ENCODE results near the gene PLEKHH3. TPM values are rescaled to one million over a fixed set of nuclear protein-coding genes. Genes with fewer than 3 reads are reported as not detected.
"Not testable (repeated sequence)": the region's sequence is repeated elsewhere in the genome, so short reads cannot be mapped to it uniquely, and the experiment has no call there.

Gene PLEKHH3
- total RNA-seq, 1 experiment from 2014 or later = 11.9 TPM

DNA sequence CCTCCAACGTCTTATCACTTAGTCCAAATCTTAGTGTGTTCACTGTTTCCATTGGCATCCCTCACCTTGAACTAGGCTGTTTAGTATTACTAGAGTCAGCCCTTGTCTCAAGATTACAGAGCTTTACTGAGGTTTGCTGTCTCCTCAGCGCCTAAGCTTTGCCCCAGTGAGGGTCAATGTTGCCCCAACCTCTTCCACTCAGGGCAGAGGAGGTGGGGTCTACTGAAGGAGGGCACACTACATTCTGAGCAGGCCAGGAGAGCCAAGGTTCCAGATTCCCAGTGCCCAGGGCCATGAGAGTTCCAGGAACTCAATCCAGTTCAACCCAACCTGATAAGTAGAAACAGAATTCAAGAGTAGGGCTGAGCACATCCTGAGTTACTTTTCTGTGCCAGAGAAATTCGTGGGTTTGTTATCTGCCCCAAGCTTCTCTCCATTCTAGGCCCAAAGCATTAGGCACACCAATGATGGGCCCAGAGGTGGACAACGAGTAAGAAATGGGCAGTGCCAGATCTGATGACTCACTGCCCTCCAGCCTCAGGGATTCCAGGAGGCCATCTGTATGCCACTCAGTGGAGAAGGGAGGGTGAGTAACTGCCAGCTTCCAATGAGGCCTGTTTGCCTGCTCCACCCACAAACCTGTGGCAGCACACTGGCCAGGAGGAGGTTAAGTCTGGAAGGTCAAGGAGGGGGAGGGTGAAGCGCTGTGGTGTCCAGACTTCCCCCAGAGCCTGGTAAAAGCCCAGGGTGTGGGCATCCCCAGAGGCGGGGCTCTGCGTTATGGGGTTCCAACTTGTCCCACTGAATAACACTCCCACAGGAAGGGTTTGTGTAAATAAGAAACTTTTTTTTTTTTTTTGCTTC, 9.5 kb downstream of the PLEKHH3 start:
- Histone ChIP-seq H3K9me3 (ENCODE audit: low read depth, low read length, poor library complexity, severe bottlenecking) (no peaks in the 10 kb centered on the region), H3K4me3 (ENCODE audit: low read depth, low read length, poor library complexity, severe bottlenecking) (no peak overlapping the region), H3K27me3 (replicated peaks; ENCODE audit: insufficient read depth, low read depth, low read length, poor library complexity) (no peaks in the 10 kb centered on the region), H3K27ac (ENCODE audit: low read depth, low read length, poor library complexity, severe bottlenecking) (no peak overlapping the region), H3K4me1 (ENCODE audit: insufficient read depth, low read length, poor library complexity, severe bottlenecking) (no peaks in the 10 kb centered on the region), H3K36me3 (ENCODE audit: insufficient read depth, low read length, poor library complexity, severe bottlenecking) (peaks cover 9% of the 10 kb centered on the region)
- TF ChIP-seq, protein P1, sequence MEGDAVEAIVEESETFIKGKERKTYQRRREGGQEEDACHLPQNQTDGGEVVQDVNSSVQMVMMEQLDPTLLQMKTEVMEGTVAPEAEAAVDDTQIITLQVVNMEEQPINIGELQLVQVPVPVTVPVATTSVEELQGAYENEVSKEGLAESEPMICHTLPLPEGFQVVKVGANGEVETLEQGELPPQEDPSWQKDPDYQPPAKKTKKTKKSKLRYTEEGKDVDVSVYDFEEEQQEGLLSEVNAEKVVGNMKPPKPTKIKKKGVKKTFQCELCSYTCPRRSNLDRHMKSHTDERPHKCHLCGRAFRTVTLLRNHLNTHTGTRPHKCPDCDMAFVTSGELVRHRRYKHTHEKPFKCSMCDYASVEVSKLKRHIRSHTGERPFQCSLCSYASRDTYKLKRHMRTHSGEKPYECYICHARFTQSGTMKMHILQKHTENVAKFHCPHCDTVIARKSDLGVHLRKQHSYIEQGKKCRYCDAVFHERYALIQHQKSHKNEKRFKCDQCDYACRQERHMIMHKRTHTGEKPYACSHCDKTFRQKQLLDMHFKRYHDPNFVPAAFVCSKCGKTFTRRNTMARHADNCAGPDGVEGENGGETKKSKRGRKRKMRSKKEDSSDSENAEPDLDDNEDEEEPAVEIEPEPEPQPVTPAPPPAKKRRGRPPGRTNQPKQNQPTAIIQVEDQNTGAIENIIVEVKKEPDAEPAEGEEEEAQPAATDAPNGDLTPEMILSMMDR (conservative IDR thresholded peaks at IDR 0.05; ENCODE audit: low read depth, low read length) = no peak
- no peak for TF ChIP-seq EZH2 (IDR thresholded peaks at IDR 0.05; ENCODE audit: borderline replicate concordance, low read depth, low read length, poor library complexity, severe bottlenecking)
- CTCF ChIA-PET = no interaction called here
- POLR2A ChIA-PET (ENCODE audit: low non-redundant PET) = interaction anchor here (0.6 kb wide), 1 partner anchor 16 kb away, joined by 13 read pairs; no protein-coding TSS in a partner anchor
- no peak for DNase-seq (ENCODE audit: low spot score)
- intact Hi-C loops (cut with micrococcal nuclease; ENCODE audit: unreplicated experiment) = no loop called here
- BruUV-seq (replicated peaks) = no TSS peak

DNA sequence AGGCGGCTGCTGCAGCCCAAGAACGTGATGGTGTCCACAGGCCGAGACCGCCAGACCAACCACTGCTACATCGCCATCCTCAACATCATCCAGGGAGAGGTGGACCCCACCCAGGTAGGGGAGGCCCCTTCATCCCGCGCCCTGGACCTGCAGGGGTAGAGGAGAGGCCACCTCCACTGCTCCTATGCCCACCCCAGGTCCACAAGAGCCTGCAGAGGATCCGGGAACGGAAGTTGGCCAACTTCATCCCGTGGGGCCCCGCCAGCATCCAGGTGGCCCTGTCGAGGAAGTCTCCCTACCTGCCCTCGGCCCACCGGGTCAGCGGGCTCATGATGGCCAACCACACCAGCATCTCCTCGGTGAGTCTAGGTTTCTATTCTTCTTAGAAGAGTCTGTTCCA, 10.7 kb downstream of the PLEKHH3 start:
- H3K27me3 ChIP-seq (replicated peaks; ENCODE audit: insufficient read depth, low read depth, low read length, poor library complexity); H3K36me3 ChIP-seq (ENCODE audit: insufficient read depth, low read length, poor library complexity, severe bottlenecking); DNase-seq (ENCODE audit: low spot score); CTCF ChIA-PET; intact Hi-C loops (cut with micrococcal nuclease; ENCODE audit: unreplicated experiment); H3K9me3 ChIP-seq (ENCODE audit: low read depth, low read length, poor library complexity, severe bottlenecking); BruUV-seq (replicated peaks); H3K4me3 ChIP-seq (ENCODE audit: low read depth, low read length, poor library complexity, severe bottlenecking); POLR2A ChIA-PET (ENCODE audit: low non-redundant PET); H3K27ac ChIP-seq (ENCODE audit: low read depth, low read length, poor library complexity, severe bottlenecking); H3K4me1 ChIP-seq (ENCODE audit: insufficient read depth, low read length, poor library complexity, severe bottlenecking): not testable (repeated sequence)

DNA sequence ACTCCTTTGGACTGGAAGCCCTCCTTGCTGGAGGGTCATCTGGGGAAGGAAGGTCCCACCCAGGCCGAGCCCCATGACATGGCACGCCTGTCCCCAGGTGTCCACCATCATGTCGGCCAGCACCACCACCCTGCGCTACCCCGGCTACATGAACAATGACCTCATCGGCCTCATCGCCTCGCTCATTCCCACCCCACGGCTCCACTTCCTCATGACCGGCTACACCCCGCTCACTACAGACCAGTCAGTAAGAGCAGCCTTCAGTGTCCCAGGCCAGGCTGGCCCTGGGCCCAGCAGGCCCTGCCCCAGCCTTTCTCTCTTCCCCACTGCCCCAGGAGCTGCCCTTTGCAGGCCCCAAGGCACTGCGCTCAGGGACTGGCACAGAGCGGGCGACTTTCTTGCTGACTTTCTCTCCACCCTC, 11.2 kb downstream of the PLEKHH3 start:
- POLR2A ChIA-PET (ENCODE audit: low non-redundant PET) = no interaction called here
- no TSS peak for BruUV-seq (replicated peaks)
- Histone ChIP-seq H3K9me3 (ENCODE audit: low read depth, low read length, poor library complexity, severe bottlenecking) (no peaks in the 10 kb centered on the region), H3K4me1 (ENCODE audit: insufficient read depth, low read length, poor library complexity, severe bottlenecking) (no peaks in the 10 kb centered on the region), H3K4me3 (ENCODE audit: low read depth, low read length, poor library complexity, severe bottlenecking) (no peak overlapping the region), H3K27me3 (replicated peaks; ENCODE audit: insufficient read depth, low read depth, low read length, poor library complexity) (no peaks in the 10 kb centered on the region), H3K36me3 (ENCODE audit: insufficient read depth, low read length, poor library complexity, severe bottlenecking) (peaks cover 9% of the 10 kb centered on the region), H3K27ac (ENCODE audit: low read depth, low read length, poor library complexity, severe bottlenecking) (no peak overlapping the region)
- CTCF ChIA-PET = no interaction called here
- intact Hi-C loops (cut with micrococcal nuclease; ENCODE audit: unreplicated experiment) = no loop called here
- no peak for TF ChIP-seq EZH2 (IDR thresholded peaks at IDR 0.05; ENCODE audit: borderline replicate concordance, low read depth, low read length, poor library complexity, severe bottlenecking)
- TF ChIP-seq, protein P1 (conservative IDR thresholded peaks at IDR 0.05; ENCODE audit: low read depth, low read length) = no peak
- DNase-seq (ENCODE audit: low spot score) = no peak

Data from A673 (cell line).